Measurements from ENCODE around the gene KRT222.

Gene KRT222

DNA sequence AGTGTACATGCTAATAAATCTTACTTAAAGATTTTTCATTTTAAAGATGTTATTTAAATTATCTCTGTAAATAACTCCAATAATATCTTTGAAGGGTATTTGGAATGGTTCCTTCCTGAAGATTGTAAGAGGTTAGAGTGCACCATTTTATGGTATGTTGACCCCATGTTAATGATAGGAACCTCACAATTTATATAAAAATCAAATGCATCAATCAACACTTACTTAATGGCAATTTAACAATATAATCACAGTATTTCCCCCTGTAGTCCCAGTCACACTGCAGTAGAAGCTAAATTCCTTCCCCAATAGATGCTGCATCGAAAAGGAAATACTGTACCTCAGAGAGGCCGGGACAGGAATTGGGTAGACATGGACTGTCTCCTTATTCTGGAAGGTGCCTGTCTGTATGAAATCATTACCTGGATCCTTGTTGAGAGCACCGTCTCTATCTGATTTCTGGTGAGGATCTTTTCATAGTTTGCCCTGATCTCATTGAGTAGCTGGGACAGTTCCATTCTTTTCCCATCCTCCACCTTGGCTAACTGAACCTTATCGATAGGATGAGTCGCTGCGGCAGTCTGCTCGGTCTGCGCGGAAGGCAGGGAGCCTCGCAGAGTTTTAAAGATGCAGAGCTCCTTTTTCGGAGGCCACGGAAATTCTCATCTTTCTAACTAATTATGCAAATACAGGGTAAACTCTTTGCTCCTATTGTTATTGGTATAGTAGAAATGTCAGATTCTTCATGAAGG lies at the start of gene KRT222:
TSS of gene KRT222 (minus strand) at position 596 of the 752 bp plus-strand sequence. CDS start at position 518, 78 bp downstream.
- no peak for DNase-seq

DNA sequence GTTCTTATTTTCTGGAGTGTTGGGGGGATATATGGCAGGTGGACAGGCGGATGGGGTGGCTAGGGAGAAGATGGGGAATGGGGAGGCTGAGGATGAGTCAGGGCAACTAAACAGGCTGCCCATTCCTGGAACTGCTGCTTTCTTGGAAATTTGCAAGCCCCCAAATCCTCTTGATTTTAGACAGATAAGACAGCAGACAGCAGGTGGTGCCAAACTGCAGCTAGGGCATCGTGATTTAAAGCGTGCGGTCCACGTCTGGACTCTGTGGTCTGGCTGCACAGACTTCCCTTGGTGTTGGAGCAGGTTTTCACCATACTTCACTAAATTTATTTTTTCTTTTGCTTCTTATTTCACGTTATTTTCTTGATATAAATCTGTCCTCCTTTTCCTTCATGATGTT lies 49.5 kb upstream of the KRT222 start:
- no peak for DNase-seq

DNA sequence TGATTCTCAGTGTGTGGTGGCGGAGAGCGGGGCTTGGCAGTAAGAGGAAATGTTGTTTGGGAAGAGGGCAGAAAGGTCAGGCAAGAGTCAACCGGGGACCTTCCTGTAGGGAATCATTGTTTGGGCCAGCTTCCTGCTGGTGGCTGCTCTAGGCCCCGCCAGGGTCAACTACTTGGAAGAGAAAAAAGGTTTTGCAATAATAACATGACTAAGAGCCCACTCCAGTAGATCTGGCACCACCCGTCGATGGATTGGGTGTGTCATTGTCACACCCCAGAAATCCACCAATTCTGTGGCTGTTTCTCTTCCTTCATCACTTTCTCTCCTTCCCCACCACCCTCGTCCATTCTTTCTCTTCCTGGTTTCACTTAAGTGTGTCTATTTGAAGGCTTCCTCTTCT lies 42.8 kb upstream of the KRT222 start:
- no peak for DNase-seq

DNA sequence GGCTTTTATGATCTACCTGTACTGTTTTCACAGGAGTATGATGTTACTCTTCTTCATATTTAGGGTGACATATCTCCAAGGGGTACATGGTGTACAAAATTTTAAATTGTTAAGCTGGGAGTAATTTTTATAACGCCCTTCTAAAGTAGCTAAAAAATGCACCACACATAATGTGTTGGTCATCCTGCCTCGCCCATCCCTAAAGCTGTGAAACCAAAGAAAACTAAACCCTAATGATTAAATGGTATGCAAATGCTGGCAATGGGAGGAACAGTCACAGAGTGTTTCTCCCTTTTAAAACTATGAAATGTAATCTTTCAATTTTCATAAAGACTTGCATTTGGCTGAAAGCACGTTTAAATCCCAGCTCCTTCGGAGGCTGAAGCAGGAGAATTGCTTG lies 40.6 kb upstream of the KRT222 start:
- DNase-seq = no peak

DNA sequence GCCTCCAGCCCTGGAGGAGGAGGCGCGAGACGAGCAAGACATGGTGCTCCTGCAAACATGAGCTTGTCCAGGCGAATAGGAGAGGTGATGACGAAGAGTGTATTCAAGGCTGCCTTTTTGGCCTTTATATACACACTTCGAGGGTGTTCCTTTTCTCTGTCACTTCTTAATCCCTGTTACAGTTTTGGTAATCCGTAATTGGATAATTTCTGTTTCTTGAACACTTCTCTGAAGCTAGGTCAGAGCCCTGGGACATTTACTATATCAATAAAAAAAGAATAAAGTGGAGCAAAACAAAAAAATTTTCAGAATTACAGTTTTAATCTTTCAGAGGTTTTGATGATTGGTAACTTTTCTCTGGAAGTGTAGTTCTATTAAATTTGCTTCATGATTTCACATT lies 38.7 kb upstream of the KRT222 start, which contains the start of gene KRT24:
TSS of gene KRT24 (minus strand) at position 101 of the 400 bp plus-strand sequence. CDS start at position 42, 59 bp downstream.
- DNase-seq = no peak

DNA sequence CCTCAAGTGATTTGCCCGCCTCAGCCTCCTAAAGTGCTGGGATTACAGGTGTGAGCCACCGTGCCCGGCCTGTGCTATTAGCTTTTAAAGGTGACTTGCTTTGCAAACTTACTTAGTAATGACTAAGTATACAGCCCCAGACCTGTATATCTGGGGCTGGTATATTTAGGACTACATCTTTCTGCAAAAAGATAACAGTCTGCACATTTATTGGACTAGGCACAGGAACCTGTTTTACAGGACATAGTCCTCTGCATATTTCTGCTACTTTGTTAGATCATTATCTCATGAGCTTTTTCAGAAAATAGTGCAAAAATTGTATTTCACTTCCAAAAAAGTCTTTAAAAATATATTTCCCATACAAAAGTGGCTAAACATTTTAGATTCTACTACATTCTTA lies 37.3 kb upstream of the KRT222 start:
- DNase-seq = no peak

DNA sequence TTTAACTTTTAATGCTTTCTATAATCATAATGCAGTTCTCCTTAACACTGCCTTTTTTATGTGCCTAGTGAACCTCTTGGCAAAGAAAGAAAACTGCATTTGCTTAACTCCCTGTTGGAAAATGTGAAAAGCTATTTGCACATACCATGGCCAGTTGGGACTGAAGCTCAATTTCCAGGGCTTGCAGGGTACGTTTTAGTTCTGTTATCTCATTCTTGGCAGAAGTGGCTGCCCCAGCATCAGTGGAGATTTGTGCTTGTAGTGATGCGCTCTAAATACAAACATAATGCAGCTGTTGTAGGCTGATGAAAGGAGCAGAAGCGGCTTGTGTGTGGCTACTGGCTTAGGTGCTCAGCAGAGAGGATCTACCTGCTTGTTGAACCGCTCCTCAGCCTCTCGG lies 34.9 kb upstream of the KRT222 start:
- peak; percentile 20 for DNase-seq

DNA sequence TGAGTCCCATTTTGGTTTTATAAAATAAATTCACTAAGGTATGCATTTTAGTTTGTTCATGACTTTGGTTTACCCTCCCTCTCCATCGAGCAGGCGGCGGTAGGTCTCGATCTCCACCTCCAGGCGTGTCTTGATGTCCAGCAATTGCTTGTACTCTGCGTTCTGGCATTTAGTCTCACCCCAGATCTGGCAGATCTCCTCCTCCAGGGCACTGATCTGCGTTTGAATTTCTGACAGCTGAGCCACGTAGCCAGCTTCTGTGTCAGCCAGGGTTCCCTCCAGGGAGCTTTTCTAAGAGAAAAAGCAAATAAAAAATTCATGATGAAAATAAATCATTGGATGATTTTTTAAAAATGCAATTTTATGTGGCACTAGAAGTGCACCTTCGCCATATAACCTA lies 34.4 kb upstream of the KRT222 start:
- peak; percentile 38 for DNase-seq

DNA sequence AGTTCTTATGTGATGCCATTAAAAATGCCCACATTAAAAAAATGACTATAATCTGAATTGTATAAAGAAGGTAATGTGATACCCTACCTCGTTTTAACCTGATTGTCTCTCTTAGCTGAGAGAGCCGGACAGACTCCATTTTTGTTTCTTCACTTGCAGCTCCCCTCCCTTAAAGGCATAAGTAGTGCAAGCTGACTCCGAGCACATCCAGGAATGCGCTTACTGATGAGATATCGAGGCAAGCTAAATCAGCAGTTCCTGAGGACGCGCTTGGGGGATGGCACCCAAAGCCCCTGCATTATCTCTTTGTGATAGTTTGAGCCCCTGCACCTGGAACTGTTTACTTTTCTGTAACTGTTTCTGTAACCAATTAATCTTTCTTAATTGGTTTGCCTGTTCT lies 32.3 kb upstream of the KRT222 start:
- DNase-seq = no peak

DNA sequence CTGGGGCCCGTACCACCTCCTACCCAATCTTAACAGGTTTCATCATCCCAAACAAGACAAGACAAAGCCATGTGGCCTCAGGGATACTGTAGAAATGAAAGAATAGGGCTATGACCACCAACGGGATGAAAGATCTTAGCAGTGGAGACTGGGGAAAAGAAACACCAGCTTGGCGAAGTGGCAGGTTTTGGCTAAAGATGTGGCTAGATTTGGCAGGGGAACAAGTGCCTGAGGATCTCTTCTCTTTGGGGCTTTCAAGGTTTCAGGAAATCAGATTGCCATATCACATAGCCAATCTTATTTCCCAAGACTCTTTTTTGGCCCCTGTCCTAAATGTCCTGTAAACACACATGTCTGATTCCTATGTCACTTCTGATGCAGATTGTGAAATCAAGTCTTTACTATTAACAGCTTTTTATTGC lies 31.7 kb upstream of the KRT222 start:
- DNase-seq = no peak

DNA sequence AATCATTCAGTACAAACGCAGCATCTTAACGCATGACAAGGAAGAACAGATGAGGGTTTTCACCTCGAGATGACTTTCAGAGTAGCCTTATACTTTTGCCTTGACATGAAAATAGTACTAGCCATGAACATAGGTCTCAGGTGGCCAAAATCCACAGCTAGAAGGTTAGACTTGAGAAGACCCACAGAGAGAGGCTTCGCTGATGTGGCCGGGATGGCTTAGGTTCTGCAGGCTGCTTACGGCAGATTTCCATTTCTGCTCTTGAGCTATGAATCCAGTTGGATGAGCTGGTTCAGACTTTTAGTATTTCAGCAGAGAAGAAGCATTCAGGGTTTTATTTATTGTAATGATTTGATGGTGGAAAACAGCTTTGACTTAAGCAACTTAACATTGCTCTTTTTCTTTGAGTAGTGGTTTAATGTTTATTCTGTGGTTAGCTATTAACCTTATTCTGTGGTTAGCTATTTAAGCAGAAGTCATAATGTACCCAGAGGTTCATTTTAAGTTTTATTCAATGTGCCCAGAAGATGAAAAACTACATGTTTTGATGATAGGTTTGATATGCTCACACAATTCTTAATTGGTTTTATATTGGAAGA lies 31.0 kb upstream of the KRT222 start:
- no peak for DNase-seq

DNA sequence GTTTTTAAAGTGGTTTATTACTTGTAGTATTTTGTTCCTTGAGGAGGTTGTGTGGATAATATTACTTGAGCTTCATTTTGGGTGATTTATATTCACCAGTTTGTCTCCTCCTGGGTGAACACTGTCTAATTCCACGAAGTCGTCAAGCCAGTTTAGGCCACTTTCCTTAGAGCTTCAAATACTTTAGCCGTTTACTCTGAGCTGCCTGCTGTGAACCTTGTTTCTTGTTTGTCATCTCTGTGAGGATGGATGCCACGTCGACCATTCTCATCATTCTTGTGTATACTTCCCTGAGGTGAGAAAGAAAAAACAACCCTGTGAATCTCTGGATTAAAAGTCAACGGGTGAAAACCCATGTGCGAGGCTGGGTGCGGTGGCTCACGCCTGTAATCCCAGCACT lies 29.6 kb upstream of the KRT222 start:
- DNase-seq = no peak

DNA sequence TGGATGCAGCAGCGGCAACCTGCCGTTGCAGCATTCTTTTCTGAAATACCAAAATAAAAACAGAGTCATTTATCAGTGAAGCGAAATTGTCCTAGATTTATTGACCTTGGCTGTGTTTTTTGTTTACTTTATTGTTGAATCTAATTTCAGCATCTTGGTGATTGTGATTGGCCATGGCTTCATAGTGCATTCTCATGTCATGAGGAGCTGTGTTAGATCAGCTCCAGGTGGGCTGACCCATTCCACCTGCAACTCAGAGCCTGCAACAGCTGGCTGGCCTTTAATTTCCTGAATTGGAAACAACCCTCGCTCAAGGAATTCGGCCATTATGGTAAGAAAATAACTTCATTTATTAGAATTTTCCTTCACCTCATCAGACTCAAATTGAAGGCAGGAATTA lies 22.1 kb upstream of the KRT222 start:
- DNase-seq = no peak

DNA sequence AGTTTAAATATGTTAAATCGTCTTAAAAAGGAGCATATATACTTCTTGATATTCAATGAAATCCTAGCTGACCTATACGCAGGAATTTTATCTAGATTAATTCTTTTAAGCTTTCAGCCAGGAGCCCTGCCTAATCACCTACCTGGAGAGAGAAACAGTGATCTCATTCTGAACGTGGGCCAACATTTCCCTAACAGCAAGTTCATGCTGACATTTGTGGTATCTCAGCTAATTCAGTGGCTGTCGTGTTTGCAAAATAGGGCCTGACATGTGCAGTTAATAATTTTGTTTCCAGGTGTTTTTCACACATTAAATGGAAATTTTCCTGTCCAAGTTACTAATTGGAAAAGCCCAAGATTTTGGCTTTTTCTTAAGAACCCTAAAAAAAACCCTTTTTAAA lies 21.2 kb upstream of the KRT222 start:
- DNase-seq = peak; percentile 23

DNA sequence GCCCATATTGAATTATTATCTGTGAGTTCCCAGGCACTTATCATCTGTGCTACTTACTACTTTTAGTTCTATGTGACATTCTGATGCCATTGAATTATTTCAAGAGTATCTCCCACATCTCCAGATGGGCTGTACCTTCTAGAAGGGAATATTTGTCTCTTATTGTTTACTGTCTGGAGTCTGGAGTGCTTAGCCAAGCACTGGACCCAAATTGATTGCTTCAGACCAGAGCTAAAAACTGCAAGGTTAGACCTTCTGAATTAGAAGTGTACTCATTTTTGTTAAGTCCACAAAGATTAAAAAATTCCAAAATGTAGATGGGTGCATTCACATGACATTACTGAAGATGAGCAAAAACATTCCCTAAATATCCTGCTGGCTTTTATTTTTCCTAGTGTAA lies 16.0 kb upstream of the KRT222 start:
- DNase-seq = no peak

DNA sequence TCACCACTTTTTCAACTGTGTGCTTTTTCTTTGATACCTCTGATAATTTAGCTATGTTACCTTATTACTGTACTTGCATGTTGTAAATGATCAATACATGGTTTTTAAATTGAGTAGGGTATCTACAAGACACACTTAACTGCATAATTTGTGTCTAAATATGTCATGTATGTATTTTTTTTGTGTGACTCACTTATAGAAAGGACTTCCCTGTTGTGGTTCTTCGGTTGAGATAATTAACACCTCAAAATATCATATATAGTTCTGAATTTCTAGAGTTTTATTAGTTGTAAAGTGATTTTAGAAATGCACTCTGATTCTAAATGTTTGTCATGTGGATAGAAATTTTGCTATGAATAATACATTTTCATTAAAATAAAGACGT lies 14.5 kb upstream of the KRT222 start:
- no peak for DNase-seq

DNA sequence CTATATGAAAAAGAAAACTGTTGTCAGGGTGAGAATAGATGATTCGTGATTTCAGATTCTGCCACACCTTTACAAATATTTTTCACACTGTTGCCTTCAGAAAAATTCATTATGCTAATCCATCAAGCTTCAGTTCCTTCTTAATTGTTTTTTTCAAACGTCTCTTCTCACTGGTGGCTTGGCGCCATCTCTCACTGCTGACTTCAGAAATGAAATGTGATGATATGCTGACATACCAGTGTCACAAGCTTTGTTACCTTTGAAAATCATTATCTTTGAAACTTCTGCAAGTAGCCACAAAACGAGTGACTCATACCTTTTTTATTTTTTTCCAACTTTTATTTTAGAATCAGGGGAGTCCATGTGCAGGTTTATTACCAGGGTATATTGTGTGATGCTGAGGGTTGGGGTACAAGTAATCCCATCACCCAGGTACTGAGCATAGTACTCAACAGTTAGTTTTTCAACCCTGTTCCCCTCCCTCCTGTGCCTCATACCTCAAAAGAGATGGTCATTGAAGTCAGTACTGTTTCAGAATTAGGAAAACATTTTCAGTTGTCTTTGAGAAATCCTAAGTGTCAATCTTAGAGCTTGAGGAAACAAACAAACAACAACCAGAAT lies 14.0 kb upstream of the KRT222 start:
- DNase-seq = no peak

DNA sequence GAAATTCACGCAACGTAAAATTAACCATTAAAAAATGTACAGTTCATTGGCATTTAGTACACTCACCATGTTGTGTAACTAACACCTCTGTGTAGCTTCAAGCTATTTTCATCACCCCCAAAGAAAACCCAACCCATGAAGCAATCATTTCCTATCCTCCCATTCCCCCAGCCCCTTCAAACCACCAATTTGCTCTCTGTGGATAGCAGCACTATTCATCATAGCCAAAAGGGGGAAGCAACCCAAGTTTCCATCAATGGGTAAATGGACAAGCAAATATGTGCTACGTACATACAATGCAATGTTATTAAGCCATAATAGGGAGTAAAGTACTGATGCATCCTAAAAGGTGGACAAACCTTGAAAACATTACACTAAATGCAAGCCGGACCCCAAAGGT lies 10.9 kb upstream of the KRT222 start:
- DNase-seq = no peak

DNA sequence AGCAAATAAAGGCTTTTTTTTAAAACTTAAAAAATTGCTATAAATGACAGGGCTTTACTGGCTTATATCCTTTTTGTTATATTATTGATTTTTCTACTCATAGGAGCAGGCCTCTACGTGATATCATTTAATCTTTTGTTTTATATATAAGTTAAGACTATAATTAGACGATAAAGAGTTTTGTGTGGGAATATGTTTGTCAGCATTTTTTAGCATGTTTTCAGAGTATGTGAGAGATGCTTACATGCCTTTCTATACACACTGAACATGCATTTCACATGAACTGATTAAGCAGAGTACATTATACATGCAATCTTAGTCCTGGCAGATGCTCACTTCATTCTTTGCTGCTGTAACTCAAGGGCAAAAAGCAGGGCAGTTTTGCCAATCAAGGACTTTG lies 7.7 kb upstream of the KRT222 start:
- no peak for DNase-seq

DNA sequence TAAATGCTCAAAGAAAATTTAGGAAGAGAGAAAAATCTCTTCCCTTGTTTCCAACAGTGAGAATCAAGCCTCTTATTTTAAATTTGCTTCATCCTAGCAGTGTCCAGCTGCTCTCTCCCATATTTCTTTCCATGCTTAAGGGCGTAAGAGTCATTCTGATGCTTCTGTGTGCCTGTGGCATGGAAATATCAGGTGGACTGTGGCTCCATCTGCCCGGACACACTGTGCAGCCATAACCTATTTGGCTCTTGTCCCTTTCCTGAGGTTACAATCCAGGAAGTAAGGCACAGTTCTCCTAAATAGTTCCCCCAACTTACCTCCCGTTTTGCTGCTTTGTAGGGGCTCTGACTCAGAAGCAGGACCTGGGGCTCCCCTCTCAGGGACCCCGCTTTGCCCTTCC lies 6.3 kb upstream of the KRT222 start:
- no peak for DNase-seq

DNA sequence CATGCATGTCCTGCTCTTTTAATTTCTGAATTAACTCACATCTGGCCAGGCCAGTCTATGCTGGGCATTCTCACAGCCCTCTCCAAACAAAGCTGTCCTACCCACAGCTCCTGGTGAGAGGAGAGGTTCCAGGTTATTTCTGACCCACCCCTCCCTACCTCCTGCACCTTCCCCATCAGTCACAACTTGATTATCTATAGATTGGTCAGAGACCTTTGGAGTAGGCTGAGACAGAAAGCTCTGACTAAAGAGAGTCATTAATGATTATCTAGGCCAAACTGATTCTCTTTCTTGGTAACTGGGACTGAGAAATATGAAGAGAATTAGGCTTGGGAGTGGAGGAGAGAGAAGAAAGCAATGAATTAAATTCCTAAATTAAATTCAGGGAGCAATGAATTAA lies 1.4 kb upstream of the KRT222 start:
- DNase-seq = no peak

DNA sequence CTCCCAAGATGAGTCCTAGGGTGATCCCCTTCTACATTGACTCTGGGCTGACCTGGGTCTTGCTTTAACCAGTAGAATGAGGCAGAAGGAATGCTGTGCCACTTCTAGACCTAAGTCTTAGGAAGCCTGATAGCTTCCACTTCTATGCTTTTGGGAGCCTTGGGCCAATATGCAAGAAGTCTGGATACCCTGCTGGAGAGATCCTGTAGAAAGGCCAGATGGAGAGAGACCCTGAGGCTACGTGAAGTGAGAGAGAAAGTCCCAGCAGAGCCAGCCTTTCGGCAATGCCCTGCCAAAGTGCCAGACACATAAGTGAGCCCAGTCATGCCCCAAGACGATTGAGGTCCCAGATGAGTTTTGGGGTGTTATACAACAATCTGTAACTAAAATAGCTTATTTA lies 1.7 kb downstream of the KRT222 start:
- DNase-seq = no peak

DNA sequence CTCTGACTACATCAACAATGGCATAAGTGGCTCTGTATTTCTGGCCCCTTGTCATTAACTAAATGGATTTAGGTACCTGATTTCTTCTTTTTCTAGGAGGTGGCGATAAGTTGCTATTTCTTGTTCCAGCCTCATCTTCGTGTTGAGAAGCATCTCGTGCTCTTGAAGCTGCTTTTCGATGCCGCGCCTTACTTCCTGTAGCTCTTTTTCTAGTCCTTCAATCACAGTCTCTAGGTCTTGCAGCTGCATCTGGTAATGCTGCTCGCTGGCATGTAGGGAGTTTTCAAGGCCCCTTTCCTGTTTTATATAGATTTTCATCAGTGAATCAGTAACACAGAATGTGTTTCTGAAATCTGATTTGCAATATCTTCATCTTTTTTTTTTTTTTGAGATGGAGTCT lies 5.1 kb downstream of the KRT222 start:
- no peak for DNase-seq

DNA sequence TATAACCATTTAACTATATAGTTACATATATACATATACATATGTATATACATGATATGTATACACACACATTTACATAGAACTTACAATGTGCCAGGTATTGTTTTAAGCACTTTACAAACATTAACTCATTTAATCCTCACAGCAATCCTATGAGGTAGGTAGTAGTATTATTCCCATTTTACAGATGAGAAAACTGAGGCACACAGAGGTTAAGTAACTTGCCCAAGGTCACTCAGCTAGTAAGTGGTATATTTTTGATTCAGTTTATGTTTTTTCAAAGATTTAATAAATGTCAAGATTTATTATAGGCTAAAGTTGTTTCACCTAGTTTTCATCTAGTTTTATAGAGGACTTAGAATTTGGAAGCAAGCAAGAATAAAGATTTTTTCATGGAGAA lies 6.6 kb downstream of the KRT222 start:
- no peak for DNase-seq

DNA sequence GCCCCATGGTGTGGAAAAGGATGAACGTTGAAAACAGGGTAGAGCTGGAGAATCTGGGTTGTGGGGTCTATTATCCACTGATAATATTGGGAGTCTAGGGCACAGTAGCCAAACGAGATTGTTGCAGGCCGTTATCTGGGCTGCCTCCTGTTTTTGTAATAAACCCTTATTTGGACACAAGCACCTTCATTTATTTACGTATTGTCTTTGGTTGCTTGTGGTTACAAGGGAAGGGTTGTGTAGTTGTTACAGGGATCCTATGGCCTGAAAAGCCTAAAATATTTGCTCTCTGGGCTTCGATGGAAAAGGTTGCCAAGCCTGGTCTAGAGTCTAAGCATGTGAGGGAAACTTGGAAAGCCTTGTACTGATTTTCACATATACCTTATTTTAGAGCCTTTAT lies 13.0 kb downstream of the KRT222 start:
- DNase-seq = no peak
